CD4-positive, alpha-beta T cell treated with Interleukin-2 at 100 ng/mL for 4 hours (primary cell): Measurements from ENCODE around the gene FOXK1.
"Not testable (repeated sequence)": the region's sequence is repeated elsewhere in the genome, so short reads cannot be mapped to it uniquely, and the experiment has no call there.

Experiments used
- DNase-seq: peaks from one replicate; pipeline ENCODE4 v3.0.0-alpha.2; 2020; ENCODE audit warnings: low spot score

FOXK1 gene

DNA sequence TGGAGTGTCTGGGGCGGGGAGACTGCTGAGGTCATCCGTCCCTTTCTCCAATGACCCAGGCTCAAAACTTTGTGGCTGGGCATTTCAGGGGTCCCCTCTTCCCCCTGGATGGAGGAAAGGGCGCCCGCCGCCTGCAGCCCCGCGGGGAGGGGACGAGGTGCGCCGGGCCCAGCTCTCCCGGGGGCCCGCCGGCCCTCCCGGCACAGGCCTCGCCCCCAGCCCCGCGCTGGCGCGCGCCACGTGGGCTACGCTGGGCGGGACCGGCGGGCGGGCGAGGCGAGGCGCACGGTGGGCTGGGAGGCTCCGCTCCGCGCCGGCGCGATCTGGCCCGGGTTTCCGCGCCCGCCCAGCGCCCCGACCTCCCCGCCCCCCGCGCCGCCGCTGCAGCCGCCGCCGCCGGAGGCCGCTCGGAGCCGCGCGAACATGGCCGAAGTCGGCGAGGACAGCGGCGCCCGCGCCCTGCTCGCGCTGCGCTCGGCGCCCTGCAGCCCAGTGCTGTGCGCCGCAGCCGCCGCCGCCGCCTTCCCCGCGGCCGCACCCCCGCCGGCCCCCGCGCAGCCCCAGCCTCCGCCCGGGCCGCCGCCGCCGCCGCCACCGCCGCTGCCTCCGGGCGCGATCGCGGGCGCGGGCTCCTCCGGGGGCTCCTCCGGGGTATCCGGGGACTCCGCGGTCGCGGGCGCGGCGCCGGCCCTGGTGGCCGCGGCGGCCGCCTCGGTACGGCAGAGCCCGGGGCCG lies at the start of gene FOXK1:
TSS of gene FOXK1 (plus strand) at position 410 of the 735 bp plus-strand sequence. CDS start at position 424, 14 bp downstream.
- DNase-seq = peak; percentile 78

DNA sequence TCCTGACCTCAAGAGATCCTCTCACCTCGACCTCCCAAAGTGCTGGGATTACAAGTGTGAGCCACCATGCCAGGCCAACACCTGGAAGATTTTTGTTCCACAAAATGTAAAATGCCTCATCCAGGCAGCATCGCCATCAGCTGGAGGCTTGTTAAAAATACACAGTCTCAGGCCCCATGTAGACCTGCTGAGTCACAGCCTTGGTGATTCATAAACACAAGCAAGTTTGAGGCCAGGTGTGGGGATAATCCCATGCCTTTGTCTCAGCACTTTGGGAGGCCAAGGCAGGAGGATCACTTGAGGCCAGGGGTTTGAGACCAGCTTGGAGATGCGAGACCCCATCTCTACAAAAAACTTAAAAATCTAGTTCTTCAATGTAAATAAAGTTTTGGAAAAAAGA lies 49.1 kb upstream of the FOXK1 start:
- no peak for DNase-seq

DNA sequence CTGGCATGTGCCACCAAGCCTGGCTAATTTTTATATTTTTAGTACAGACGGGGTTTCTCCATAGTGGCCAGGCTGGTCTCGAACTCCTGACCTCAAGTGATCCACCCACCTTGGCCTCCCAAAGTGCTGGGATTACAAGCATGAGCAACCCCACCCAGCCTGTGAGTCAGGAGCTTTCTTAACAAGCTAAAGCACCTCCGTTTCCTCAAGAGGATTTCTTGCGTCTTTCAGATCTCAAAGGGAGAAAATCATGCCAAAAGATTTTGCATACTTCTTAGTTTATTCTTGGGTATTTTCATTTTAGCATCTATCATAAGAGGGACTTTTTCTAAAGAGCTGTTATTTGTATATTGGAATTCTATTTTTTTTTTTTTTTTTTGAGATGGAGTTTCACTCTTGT lies 47.9 kb upstream of the FOXK1 start:
- no peak for DNase-seq

DNA sequence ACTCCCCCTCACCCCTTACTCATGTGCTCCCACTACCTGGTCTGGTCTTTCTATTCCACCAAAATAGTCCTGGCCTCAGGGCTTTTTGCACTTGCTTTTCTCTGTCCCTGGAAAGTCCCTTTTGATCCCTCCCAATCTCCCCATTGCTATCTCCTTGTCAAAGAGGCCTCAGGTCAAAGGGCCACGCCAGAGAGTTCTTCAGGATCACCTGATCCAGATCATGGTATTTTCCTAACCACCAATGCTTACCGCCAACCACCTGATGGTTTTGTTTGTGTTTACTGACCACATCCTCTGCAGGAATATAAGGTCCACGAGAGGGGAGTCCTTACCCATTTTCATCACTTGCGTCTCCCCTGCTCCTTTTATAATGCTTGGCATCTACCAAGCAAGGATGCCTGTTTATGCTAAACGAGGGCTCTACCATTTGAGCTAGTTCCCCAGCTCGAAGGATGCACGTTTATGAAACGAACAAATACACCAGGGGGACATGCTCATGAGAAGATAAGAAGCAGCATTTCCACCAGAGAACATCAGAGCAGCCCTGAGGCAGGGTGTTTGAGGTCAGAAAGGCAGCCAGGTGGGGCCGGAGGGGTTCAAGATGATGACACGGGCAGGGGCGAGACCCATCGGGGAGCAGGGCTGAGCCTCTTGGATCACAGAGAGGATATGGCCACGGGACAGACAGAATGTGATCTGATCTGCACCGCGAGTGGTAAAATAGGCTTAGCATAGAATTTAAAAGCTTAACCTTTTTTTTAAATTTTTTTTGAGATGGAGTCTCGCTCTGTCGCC lies 43.1 kb upstream of the FOXK1 start:
- DNase-seq = no peak

DNA sequence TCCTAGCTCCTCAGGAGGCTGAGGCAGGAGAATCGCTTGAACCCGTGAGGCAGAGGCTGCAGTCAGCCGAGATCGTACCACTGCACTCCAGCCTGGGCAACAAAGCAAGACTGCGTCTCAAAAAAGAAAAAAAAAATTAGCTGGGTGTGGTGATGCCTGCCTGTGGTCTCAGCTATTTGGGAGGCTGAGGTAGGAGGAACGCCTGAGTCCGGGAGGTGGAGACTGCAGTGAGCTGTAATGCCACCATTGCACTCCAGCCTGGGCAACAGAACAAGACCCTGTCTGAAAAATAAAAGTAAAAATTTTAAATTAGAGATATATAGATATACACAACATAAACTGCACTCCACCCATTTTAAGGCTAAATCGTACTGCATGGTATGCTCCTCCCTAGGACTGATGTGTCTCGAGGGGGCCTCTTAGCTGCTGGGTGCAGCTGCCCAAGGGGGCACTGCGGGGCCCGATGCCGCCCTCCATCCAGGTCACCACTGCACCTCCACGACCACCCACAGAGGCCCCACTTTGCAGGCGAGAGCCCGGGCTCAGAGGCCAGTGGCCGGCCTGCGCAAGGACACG lies 40.9 kb upstream of the FOXK1 start:
- DNase-seq = no peak

DNA sequence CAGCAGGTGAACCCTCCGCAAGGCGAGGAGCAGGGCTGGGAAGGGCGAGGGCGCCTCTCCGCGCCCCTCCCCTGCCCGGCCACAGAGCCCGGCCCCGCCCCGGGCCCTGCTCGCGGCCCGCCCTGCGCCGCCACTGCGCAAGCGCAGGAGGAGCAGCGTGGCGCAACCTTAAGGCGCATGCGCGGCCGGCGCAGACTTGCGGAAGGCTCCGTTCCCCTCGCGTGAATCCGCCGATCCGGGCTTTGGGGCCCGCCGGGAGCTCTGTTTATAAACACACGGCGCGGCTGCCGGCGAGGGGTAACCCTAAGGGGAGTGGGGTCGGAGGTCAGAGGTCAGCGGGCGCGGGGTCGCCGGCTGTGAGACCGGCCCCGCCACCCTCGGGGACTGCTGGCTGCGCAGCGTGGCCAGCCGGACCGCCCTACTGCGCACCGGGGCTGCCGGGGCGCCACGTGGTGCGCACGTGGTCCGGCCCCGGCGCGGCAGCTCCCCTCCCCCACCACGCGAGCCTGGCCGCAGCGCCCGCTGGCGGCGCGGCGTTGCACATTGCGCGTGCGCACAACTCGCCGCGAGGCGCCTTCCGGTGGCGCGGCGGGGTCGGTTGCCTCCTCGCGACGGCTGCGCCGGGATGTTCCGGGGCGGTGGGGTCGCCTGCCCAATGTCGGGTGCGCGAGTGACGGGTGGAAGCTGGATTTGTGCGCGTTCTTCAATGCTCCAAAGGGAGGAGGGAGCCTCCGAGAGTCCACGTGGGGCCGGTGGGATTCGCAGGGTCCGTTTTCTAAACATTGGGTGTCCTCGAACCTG lies 40.2 kb upstream of the FOXK1 start:
- peak; percentile 96 for DNase-seq

DNA sequence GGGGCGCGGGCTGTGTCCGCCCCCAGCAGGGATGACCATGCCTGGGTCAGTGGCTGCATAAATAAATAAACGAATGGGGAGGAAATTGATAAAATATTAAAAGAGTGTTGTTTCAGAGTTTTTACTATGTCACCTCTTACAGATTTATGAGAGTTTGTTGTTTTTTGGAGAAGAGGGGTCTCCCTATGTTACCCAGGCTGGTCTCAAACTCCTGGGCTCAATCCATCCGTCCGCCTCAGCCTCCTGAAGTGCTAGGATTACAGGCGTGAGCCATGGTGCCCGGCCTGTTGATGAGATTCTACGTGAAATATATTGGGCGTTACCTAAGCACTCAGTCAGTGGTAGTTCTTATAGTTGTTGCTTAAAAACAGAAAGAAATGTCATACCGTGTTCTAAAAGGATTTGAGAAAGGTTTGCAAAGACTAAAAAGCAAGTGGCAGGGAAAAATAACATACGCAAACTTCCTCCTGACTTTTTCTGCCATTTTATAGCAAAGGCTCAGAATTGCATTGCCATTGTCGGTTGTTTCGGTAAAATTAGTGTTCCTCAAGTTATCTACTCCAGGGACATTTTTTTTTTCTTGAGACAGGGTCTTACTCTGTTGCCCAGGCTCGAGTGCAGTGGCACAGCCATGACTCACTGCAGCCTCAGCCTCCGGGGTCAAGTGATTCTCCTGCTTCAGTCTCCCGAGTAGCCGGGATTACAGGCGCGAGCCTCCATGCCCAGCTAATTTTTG lies 39.5 kb upstream of the FOXK1 start:
- DNase-seq = no peak

DNA sequence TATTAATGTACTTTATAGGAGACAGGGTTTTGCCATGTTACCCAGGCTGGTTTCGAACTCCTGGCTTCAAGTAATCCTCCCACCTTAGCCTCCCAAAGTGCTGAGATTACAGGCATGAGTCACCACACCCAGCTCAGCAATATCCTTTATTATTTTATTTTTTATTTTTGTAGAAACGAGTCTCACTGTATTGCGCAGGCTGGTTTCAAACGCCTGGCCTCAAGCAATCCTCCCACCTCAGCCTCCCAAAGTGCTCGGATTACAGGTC lies 39.0 kb upstream of the FOXK1 start:
- DNase-seq = not testable (repeated sequence)

DNA sequence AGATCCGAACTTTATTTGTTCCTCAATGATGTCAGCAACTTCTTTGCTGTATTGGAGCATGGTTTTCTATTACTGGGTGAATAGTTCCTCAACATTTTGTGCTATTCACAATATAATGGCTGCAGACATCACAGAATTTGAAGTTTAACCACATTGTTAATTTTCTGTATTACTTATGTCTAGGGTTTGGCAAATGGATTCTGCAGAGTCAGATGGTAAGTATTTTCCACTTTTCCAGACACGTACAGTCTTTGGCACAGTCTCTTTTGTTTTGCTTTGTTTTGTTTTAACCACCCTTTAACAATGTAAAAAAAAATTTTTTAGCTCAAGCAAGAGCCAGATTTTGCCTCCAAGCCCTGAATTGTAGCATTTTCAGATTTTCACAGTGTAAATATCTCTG lies 36.8 kb upstream of the FOXK1 start:
- no peak for DNase-seq

DNA sequence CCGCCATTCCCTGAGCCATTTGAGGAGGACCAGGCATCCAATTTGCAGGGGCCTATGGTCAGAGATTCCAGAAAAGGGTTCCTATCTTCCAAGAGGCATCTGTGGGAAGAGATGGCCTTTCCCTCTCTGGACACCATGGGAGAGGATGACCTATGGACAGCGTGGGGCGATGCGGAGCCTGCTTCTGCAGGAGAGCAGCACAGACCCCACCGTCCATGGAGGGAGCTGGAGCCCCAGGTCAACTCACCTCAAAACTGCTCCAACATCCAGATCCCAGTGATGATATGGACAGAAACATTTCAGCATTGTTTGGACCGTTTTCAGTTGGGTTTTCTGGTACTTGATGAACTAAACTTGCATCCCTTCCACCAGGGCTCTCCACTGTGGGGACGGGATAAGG lies 34.0 kb upstream of the FOXK1 start:
- no peak for DNase-seq

DNA sequence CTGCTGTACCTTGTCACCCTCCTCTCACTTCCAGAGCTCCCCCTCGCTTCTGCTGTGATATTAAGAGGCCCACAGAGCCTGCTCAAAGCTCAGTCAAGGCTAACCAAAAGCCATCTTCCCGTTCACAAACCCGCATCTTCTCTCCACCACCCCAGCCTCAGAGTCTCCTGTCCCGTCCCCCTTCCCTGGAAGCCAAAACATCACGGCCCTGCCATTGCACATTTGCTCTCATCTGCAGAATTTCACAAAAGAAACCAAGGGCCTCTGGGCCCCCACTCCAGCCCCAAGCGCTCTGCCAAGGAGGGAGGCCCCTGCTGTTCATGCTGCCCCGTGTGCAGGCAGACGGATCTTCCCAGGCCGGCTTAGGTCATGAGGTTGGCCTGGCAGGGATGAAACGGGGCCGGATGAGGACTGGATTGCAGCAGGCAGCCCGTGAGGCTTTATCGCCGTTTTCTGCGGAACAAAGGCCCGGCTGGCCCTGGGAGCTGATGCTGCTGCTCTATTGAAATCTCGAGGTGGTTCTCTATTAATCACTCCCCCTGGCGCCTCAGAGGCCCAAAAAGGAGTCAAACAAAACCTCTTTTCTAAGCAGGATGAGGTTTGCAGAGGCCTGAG lies 31.6 kb upstream of the FOXK1 start:
- DNase-seq = no peak

DNA sequence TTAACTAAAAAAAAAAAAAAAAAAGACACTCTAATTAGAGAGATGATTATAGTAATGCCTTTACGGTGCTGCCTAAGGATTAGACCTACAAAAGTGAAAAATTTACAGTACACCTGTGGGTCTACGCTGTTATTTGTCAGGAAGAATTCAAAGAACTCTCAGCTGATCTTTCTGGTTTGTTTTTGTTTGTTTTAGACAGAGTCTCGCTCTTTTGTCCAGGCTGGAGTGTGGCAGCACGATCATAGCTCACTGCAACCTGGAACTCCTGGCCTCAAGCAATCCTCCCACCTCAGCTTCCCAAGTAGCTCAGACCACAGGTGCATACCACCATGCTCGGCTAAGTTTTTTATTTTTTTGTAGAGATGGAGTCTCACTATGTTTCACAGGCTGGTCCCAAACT lies 28.3 kb upstream of the FOXK1 start:
- DNase-seq = no peak

DNA sequence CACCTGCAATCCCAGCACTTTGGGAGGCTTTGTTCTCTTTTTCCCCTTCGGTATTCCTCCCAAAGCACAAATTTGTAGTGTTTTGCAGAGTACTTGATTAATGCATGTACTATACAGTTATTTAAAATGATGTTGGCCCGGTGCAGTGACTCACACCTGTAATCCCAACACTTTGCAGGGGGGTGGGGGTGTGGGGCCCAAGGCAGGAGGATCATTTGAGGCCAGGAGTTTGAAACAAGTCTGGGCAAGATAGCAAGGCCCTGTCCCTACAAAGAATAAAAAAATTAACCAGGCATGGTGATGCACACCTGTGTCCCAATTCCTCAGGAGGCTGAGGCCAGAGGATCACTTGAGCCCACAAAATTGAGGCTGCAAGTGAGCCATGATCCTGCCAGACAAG lies 26.8 kb upstream of the FOXK1 start:
- no peak for DNase-seq

DNA sequence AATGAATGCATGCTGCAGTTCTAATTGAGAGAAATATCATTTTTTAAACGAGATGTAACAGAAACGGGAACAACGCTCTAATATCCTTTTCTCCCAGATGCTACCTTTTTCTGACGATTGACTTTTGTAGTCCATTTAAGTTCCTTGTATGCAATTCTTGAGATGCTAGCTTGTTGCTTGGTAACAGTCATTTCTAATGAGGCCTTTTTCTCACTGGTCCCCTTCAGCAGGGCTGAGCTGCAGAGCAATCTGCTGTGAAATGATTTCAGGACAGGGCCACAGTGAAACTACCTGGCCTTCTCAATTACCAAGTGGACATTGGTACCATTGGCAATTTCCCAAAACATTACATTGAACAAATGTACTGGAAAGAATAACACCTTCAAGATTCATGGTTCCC lies 26.2 kb upstream of the FOXK1 start:
- no peak for DNase-seq

DNA sequence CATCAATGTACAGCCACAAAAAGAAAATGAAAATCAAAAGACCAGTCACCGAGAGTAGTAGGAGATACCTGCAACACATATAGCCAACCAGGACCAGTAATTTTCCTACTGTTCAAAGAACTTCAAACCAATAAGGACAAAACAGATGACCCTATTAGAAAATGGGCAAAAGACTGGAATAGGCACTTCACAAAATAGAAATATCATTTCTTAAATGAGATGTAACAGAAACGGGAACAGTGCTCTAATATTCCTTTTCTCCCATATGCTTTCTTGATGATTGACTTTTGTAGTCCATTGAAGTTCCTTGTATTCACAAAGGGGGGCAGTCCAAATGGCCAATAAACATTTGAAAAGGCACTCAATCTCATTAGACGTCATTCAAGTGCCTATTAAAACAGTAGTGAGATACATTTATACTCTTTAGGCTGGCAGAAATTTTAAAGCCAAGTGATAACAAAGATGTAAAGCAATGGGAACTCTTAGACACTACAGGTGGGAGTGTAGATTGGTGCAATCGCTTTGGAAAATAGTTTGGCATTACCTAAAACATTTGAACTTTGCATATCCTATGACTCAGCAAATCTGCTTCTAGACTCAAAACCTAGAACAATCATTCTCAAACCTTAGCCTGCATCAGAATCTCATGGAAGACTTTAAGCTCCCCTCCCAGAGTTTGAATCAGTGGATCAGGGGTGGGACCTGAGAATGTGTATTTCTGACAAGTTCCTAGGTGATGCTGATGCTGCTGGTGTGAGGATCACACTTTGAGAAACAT lies 24.3 kb upstream of the FOXK1 start:
- no peak for DNase-seq

DNA sequence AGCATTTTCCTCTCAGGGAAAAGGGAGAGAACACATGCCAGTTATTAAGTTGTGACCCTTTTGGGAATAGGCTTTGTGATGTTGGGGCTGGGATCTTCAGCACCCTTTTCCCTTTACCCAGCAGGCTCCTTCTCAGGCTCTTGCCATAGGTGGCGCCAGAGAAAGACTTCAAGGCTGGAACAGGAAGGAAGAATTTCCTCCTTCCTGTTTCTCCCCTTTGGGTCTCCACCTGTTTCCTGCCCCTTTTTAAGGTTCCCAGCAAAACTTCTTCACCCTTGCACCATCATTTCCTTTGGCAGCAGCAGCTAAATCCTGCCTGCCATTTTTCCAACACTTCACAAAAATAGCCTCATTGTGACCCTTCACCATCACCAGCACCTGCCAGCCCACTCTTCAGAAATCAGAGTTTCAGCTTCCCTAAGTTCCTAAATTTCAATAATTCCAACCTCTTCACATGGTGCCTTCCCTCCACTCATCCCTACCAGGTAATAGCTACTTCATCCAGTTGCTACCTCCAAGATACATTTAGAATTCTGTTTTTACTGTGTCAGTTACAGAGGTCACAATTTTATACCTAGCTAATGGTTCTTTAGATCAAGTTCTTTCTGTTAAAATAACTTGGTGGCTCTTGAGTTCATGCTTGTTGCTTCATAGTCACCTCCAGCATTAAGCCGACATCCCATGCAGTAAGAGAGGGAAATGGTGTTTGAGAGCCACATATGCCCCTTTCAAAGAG lies 22.4 kb upstream of the FOXK1 start:
- no peak for DNase-seq

DNA sequence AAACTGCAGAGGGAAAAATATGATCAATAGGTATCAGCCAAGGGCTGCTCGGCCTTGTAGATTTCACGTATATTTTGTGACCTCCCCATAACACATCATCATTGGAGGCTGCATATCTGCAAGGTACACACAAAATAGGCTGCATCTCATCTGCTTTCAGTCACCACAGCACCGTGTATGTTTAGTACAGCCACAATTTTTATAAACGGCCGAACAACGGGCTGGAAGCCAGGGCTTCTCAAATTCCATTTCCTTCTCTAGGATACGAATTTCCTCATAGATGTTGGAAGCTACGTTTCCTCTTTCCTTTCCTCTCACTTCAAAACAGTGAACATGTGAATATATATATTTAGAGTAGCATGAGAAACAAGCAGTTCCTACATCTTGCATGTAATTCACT lies 20.2 kb upstream of the FOXK1 start:
- DNase-seq = no peak

DNA sequence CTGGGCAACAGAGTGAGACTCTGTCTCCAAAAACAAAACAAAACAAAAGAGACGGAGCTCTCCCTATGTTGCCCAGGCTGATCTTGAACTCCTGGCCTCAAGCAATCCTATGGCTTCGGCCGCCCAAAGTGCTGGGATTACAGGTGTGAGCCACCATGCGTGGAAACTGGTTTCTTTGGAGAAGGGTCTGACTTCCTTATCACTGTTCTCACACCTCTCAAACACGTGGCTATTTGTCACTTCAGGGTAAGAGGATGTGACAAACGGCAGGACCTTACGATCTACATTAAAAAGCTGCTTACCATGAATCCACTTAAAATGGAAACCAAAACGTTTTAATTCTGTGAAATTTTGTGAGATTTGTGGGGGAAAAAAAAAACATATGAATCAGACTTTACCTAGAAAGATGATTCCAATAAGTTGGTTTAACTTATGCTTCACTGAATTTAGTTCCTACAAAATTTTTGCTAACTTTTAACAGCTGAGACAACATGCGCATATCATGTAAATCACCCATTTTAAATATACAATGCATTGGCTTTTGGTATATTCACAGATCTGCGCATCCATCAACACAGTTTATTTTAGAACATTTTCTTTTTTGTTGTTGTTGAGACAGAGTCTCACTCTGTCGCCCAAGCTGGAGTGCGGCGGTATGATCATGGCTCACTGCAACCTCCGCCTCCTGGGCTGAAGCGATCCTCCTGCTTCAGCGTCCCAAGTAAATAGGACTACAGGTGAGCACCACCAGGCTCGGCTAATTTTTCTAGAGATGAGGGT lies 18.7 kb upstream of the FOXK1 start:
- no peak for DNase-seq

DNA sequence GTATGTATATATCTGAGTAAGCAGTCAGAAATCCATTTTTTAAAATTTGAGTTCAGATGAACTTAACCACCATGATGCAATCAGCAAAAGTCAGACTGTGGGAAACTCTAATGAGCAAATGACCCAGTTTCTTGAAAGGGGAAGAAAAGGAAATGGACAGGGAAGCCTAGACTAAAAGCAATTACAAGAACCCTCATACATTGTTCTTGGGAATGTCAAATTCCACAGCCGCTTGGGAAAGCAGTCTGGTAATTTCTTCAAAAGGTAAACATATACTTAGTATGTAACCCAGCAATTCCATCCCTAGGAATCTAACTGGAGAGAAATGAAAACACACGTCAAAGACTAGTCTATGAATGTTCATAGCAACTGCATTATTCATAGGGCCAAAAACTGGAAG lies 16.4 kb upstream of the FOXK1 start:
- DNase-seq = no peak
